ENCODE results near the gene RUBCNL.

Gene RUBCNL

GRCh38 chr13:46310066-46310465 is 77.0 kb downstream of the RUBCNL start:
- in situ Hi-C loops (cut with HindIII; ENCODE audit: low sequenced_read_pairs) = no loop called here
- DNase-seq (ENCODE audit: low read depth) = no peak
- no peak overlapping the region for H3K4me3 ChIP-seq (ENCODE audit: low read depth, low read length)
- TF ChIP-seq, protein P1, sequence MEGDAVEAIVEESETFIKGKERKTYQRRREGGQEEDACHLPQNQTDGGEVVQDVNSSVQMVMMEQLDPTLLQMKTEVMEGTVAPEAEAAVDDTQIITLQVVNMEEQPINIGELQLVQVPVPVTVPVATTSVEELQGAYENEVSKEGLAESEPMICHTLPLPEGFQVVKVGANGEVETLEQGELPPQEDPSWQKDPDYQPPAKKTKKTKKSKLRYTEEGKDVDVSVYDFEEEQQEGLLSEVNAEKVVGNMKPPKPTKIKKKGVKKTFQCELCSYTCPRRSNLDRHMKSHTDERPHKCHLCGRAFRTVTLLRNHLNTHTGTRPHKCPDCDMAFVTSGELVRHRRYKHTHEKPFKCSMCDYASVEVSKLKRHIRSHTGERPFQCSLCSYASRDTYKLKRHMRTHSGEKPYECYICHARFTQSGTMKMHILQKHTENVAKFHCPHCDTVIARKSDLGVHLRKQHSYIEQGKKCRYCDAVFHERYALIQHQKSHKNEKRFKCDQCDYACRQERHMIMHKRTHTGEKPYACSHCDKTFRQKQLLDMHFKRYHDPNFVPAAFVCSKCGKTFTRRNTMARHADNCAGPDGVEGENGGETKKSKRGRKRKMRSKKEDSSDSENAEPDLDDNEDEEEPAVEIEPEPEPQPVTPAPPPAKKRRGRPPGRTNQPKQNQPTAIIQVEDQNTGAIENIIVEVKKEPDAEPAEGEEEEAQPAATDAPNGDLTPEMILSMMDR (IDR thresholded peaks at IDR 0.05; ENCODE audit: low read depth, low read length, missing control alignments) = no peak

DNA sequence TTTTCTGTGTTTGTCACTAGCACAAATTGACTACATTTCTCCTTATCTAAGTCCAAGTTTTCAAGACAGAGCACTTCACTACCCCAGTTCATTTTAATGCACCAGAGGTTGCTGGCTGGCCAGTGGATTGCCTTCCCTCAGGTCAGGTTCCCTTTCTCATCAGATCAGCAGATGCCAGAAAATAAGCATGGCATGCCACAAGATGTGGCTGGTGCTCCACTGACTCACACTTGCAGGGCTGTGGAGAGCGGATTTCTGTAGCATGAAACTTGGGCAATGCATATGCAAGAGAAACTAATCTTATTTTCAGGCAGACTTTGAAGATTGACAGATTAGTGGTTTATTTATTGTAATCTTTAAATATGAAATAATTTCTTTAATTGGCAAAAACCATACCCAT is 79.5 kb downstream of the RUBCNL start:
- TF ChIP-seq, protein P1 (IDR thresholded peaks at IDR 0.05; ENCODE audit: low read depth, low read length, missing control alignments) = no peak
- in situ Hi-C loops (cut with HindIII; ENCODE audit: low sequenced_read_pairs) = no loop called here
- no peak for DNase-seq (ENCODE audit: low read depth)
- no peak overlapping the region for H3K4me3 ChIP-seq (ENCODE audit: low read depth, low read length)

DNA sequence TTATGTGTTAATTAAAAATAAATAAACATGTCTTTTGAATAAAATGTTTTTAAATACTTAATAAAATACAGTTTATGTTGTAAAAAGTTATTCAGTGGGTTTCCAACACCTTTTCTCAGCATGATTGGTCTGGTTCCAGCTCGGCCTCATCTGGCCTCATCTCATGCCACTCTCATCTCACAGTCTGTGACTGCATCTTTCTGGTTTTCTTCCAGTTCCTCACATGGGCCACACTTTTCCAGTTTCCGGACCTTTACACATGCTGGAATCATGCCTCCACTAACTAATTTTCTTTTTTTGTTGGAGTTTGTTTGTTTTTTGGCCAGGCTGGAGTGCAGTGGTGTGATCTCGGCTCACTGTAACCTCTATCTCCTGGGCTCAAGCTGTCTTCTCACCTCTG is 82.5 kb downstream of the RUBCNL start:
- in situ Hi-C loops (cut with HindIII; ENCODE audit: low sequenced_read_pairs) = no loop called here
- TF ChIP-seq, protein P1 (IDR thresholded peaks at IDR 0.05; ENCODE audit: low read depth, low read length, missing control alignments) = no peak
- no peak overlapping the region for H3K4me3 ChIP-seq (ENCODE audit: low read depth, low read length)
- no peak for DNase-seq (ENCODE audit: low read depth)

- TF ChIP-seq, protein P1 (IDR thresholded peaks at IDR 0.05; ENCODE audit: low read depth, low read length, missing control alignments) = no peak
- H3K4me3 ChIP-seq (ENCODE audit: low read depth, low read length) = no peak overlapping the region
- no peak for DNase-seq (ENCODE audit: low read depth)
- in situ Hi-C loops (cut with HindIII; ENCODE audit: low sequenced_read_pairs) = no loop called here
Measured at GRCh38 chr13:46303742-46304385, 83.2 kb downstream of the RUBCNL start.

- DNase-seq (ENCODE audit: low read depth) = no peak
- no peak overlapping the region for H3K4me3 ChIP-seq (ENCODE audit: low read depth, low read length)
- TF ChIP-seq, protein P1 (IDR thresholded peaks at IDR 0.05; ENCODE audit: low read depth, low read length, missing control alignments) = no peak
- in situ Hi-C loops (cut with HindIII; ENCODE audit: low sequenced_read_pairs) = no loop called here
Measured at GRCh38 chr13:46297361-46297811, 89.7 kb downstream of the RUBCNL start.

DNA sequence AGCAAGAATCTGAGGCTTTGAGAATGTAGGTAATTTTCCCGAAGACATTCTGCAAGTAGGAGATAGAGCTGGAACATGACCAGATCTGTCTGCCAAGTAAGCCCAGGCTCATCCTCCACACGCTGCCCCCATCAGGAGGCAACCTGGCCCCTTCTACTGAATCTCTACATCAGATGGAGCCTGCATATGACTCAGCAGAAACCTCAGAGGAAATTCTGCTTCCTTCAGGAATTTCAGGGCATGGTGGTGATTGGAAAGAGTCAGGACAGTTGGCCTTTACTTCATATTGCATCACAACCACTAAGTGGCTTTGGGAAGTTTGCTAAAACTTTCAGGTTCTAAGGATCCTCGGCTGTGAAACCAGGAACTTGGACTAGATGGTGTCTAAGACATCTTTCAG is 90.1 kb downstream of the RUBCNL start:
- in situ Hi-C loops (cut with HindIII; ENCODE audit: low sequenced_read_pairs) = no loop called here
- DNase-seq (ENCODE audit: low read depth) = peak; percentile 73
- TF ChIP-seq, protein P1 (IDR thresholded peaks at IDR 0.05; ENCODE audit: low read depth, low read length, missing control alignments) = no peak
- no peak overlapping the region for H3K4me3 ChIP-seq (ENCODE audit: low read depth, low read length)
